ENCODE data around the gene CNPY3. TPM values are rescaled to one million over a fixed set of nuclear protein-coding genes. Genes with fewer than 3 reads are reported as not detected.

CNPY3 gene
- total and polyA plus RNA-seq, 8 donors: 59.2 to 74.1 (median 66.2) TPM

- ATAC-seq (no peak), DNase-seq (no peak)
- peaks cover 0 to 20% of the 10 kb centered on the region in 2 donors for H3K36me3 ChIP-seq
- H3K27me3 ChIP-seq: no peaks in the 10 kb centered on the region
- intact Hi-C loops (cut with DNase I): no loop called here
- H3K4me1 ChIP-seq: peaks cover 6 to 29% of the 10 kb centered on the region in 2 donors
- no peaks in the 10 kb centered on the region for H3K9me3 ChIP-seq
- TF ChIP-seq CTCF (IDR thresholded peaks at IDR 0.05): no peak
- H3K4me3 ChIP-seq: no peak overlapping the region
- H3K27ac ChIP-seq: no peak overlapping the region
These were observed 44.6 kb downstream of the CNPY3 start for GRCh38 chr6:42973926-42974325.

GRCh38 chr6:42974919-42975505, 45.7 kb downstream of the CNPY3 start:
- no peak for TF ChIP-seq CTCF (IDR thresholded peaks at IDR 0.05)
- Histone ChIP-seq H3K27ac (no peak overlapping the region), H3K9me3 (no peaks in the 10 kb centered on the region), H3K27me3 (no peaks in the 10 kb centered on the region), H3K36me3 (peaks cover 0 to 11% of the 10 kb centered on the region in 2 donors), H3K4me1 (peaks cover 11 to 36% of the 10 kb centered on the region in 2 donors), H3K4me3 (no peak overlapping the region)
- intact Hi-C loops (cut with DNase I): no loop called here
- ATAC-seq: no peak
- no peak for DNase-seq

- peak in 2 of 4 donors; percentile 39 to 88 for DNase-seq
- ATAC-seq: peak; percentile 41
- intact Hi-C loops (cut with DNase I): no loop called here
- no peaks in the 10 kb centered on the region for H3K9me3 ChIP-seq
- no peaks in the 10 kb centered on the region for H3K27me3 ChIP-seq
- H3K27ac ChIP-seq: peak overlapping the region; percentile 67 to 93
- peak overlapping the region; percentile 95 to 96 for H3K4me3 ChIP-seq
- peaks cover 11 to 35% of the 10 kb centered on the region in 2 donors for H3K4me1 ChIP-seq
- peaks cover 0 to 8% of the 10 kb centered on the region in 2 donors for H3K36me3 ChIP-seq
- TF ChIP-seq CTCF (IDR thresholded peaks at IDR 0.05): no peak
These were observed 49.2 kb downstream of the CNPY3 start for GRCh38 chr6:42978487-42978838.

GRCh38 chr6:42978839-42979522, 49.7 kb downstream of the CNPY3 start, which contains the start of gene PEX6:
TSS of gene PEX6 (minus strand) at chr6:42979181. CDS start at chr6:42979150, 31 bp downstream.
- peaks cover 0 to 3% of the 10 kb centered on the region in 2 donors for H3K36me3 ChIP-seq
- peak within 1 kb of the TSS; percentile 95 to 96 for H3K4me3 ChIP-seq
- ATAC-seq: peak; percentile 95
- no peaks in the 10 kb centered on the region for H3K27me3 ChIP-seq
- DNase-seq: peak; percentile 82 to 99 (median 91)
- no peak for TF ChIP-seq CTCF (IDR thresholded peaks at IDR 0.05)
- peaks cover 11 to 41% of the 10 kb centered on the region in 2 donors for H3K4me1 ChIP-seq
- peak within 1 kb of the TSS; percentile 67 to 93 for H3K27ac ChIP-seq
- intact Hi-C loops (cut with DNase I): no loop called here
- H3K9me3 ChIP-seq: no peaks in the 10 kb centered on the region

GRCh38 chr6:42979523-42980177, 50.4 kb downstream of the CNPY3 start:
- peaks cover 11 to 41% of the 10 kb centered on the region in 2 donors for H3K4me1 ChIP-seq
- no peaks in the 10 kb centered on the region for H3K9me3 ChIP-seq
- DNase-seq: peak in 1 of 4 donors; percentile 8
- peak; percentile 5 for ATAC-seq
- TF ChIP-seq CTCF (IDR thresholded peaks at IDR 0.05): no peak
- no peaks in the 10 kb centered on the region for H3K27me3 ChIP-seq
- peak overlapping the region; percentile 67 to 93 for H3K27ac ChIP-seq
- H3K36me3 ChIP-seq: no peaks in the 10 kb centered on the region
- intact Hi-C loops (cut with DNase I): no loop called here
- peak overlapping the region; percentile 95 to 96 for H3K4me3 ChIP-seq

All from left lung (tissue), 10 donors.